Tibial artery (tissue), 4 donors: ENCODE results near the gene RNF111.

Experiments used
- DNase-seq, 2 donors: peaks; one replicate each; pipeline ENCODE4 v3.0.0-alpha.2; 2019
- H3K27ac ChIP-seq, 2 donors: fragments of 200-600 bp; sonication (generic) in 1 of 2; 1 replicate in 1 of 2; 2 replicates in 1 of 2; pipeline ENCODE4 v1.5.1; 2018 to 2019; ENCODE audit warnings: mild to moderate bottlenecking in 1 of 2
- H3K27me3 ChIP-seq, 2 donors: fragments of 200-600 bp; sonication (generic) in 1 of 2; one replicate each; pipeline versions ENCODE4 v1.5.1 to v1.6.0; 2016 to 2019
- H3K36me3 ChIP-seq, 3 donors: fragments of 200-600 bp; sonication (generic) in 2 of 3; one replicate each; pipeline ENCODE4 v1.5.1; 2016 to 2019; ENCODE audit warnings: mild to moderate bottlenecking in 2 of 3
- H3K4me1 ChIP-seq, 4 donors: fragments of 200-600 bp; sonication (generic) in 2 of 4; 1 replicate in 3 of 4; 2 replicates in 1 of 4; pipeline ENCODE4 v1.5.1; 2016 to 2019
- H3K4me3 ChIP-seq, 2 donors: fragments of 200-600 bp; sonication (generic) in 1 of 2; 1 replicate in 1 of 2; 2 replicates in 1 of 2; pipeline ENCODE4 v1.5.1; 2018 to 2019; ENCODE audit warnings: mild to moderate bottlenecking in 2 of 2
- H3K9me3 ChIP-seq, 3 donors: fragments of 200-600 bp; sonication (generic) in 1 of 3; one replicate each; pipeline ENCODE4 v1.5.1; 2016 to 2019
- CTCF ChIP-seq, 2 experiments: fragments of 200-600 bp in 1 of 2; fragments of 450-650 bp in 1 of 2; IDR thresholded peaks; one replicate each; pipeline ENCODE4 v1.5.1; 2017 to 2019; ENCODE audit warnings: antibody characterized with exemption in 2 of 2, mild to moderate bottlenecking in 1 of 2, moderate library complexity in 1 of 2
- intact Hi-C: fragments of 100-400 bp; cut with DNase I; formaldehyde crosslinking; loops from one replicate; pipeline ENCODE4 v1.15.0; 2023; ENCODE audit warnings: low total_unique reads

The RNF111 gene

GRCh38 chr15:59087731-59088130 is 100.3 kb downstream of the RNF111 start:
- Histone ChIP-seq H3K9me3 (no peaks in the 10 kb centered on the region), H3K4me3 (no peak overlapping the region), H3K27me3 (no peaks in the 10 kb centered on the region), H3K27ac (no peak overlapping the region), H3K36me3 (peaks cover 45 to 84% (median 62%) of the 10 kb centered on the region in 3 donors), H3K4me1 (no peaks in the 10 kb centered on the region)
- DNase-seq = no peak
- intact Hi-C loops = no loop called here
- no peak for TF ChIP-seq CTCF (IDR thresholded peaks at IDR 0.05)

- no peaks in the 10 kb centered on the region for H3K9me3 ChIP-seq
- no peak overlapping the region for H3K4me3 ChIP-seq
- peaks cover 38 to 84% (median 71%) of the 10 kb centered on the region in 3 donors for H3K36me3 ChIP-seq
- H3K27me3 ChIP-seq = no peaks in the 10 kb centered on the region
- no peak for TF ChIP-seq CTCF (IDR thresholded peaks at IDR 0.05)
- H3K4me1 ChIP-seq = no peaks in the 10 kb centered on the region
- intact Hi-C loops = no loop called here
- DNase-seq = no peak
- H3K27ac ChIP-seq = no peak overlapping the region
Measured at GRCh38 chr15:59094077-59094476, 106.6 kb downstream of the RNF111 start.

GRCh38 chr15:59096429-59096828 is 109.0 kb downstream of the RNF111 start:
- H3K4me1 ChIP-seq = no peaks in the 10 kb centered on the region
- no peak for DNase-seq
- peaks cover 24 to 67% (median 56%) of the 10 kb centered on the region in 3 donors for H3K36me3 ChIP-seq
- H3K4me3 ChIP-seq = no peak overlapping the region
- intact Hi-C loops = no loop called here
- no peak overlapping the region for H3K27ac ChIP-seq
- H3K9me3 ChIP-seq = no peaks in the 10 kb centered on the region
- H3K27me3 ChIP-seq = no peaks in the 10 kb centered on the region
- TF ChIP-seq CTCF (IDR thresholded peaks at IDR 0.05) = no peak

- intact Hi-C loops = no loop called here
- Histone ChIP-seq H3K27me3 (no peaks in the 10 kb centered on the region), H3K4me3 (no peak overlapping the region), H3K36me3 (peaks cover 5 to 46% (median 41%) of the 10 kb centered on the region in 3 donors), H3K27ac (no peak overlapping the region), H3K4me1 (peaks cover 0 to 3% (median 2%) of the 10 kb centered on the region in 4 donors), H3K9me3 (no peaks in the 10 kb centered on the region)
- no peak for TF ChIP-seq CTCF (IDR thresholded peaks at IDR 0.05)
- no peak for DNase-seq
Measured at GRCh38 chr15:59099162-59099685, 111.8 kb downstream of the RNF111 start.

- H3K4me1 ChIP-seq = peaks cover 0 to 13% (median 9%) of the 10 kb centered on the region in 4 donors
- intact Hi-C loops = no loop called here
- H3K27me3 ChIP-seq = no peaks in the 10 kb centered on the region
- no peak for TF ChIP-seq CTCF (IDR thresholded peaks at IDR 0.05)
- H3K27ac ChIP-seq = peak overlapping the region in 1 of 2 donors; percentile 28
- H3K4me3 ChIP-seq = peak overlapping the region; percentile 51 to 65
- H3K9me3 ChIP-seq = no peaks in the 10 kb centered on the region
- peaks cover 0 to 7% (median 6%) of the 10 kb centered on the region in 3 donors for H3K36me3 ChIP-seq
- no peak for DNase-seq
Measured at GRCh38 chr15:59104602-59104911, 117.1 kb downstream of the RNF111 start.
